GM12878 (cell line): ENCODE data around the gene NLE1. TPM values are rescaled to one million over a fixed set of nuclear protein-coding genes. Genes with fewer than 3 reads are reported as not detected.
A peak's percentile ranks its signal among the peaks of the same experiment; 100 is the strongest.

Experiments
- ATAC-seq: fragments of 200-7000 bp; cut with Tn5 transposase; 3 replicates; pipeline ENCODE4 v1.9.1; 2020; ENCODE audit warnings: mild to moderate bottlenecking, moderate library complexity
- BruUV-seq: library from RNA; stranded (reverse); fragments of 400-500 nt; replicated peaks from 2 replicates; lab custom pipeline; 2021; lab: Mats Ljungman, UMichigan
- CTCF ChIA-PET: fragments of 300-600 bp; sonication (Branson Sonifier 250); formaldehyde crosslinking; extraction: SDS; loops from one replicate; lab custom pipeline; 2021; ENCODE audit warnings: inconsistent platforms; lab: Yijun Ruan, JAX
- POLR2A ChIA-PET: fragments of 350-600 bp; formaldehyde crosslinking; extraction: SDS; loops from one replicate; lab custom pipeline; 2021; ENCODE audit warnings: inconsistent platforms; lab: Charles Lee
- RAD21 ChIA-PET: fragments of 300-600 bp; sonication (Branson Sonifier 250); formaldehyde crosslinking; loops from one replicate; lab custom pipeline; 2023; ENCODE audit warnings: antibody characterized with exemption; ENCODE audit not compliant: unreplicated experiment; lab: Charles Lee
- SMC1A ChIA-PET: fragments of 300-600 bp; sonication (Branson Sonifier 250); formaldehyde crosslinking; loops from one replicate; lab custom pipeline; 2023; ENCODE audit not compliant: unreplicated experiment, uncharacterized antibody; lab: Charles Lee
- DNase-seq: peaks from one replicate; pipeline ENCODE4 v3.0.0-alpha.2; 2011; ENCODE audit warnings: low read depth, low spot score
- FAIRE-seq: peaks from 3 replicates; lab custom pipeline; 2011; peaks lifted over from hg19 to GRCh38; lab: Jason Lieb, UNC
- H2AFZ ChIP-seq: 2 replicates; pipeline ENCODE4 v1.6.0; 2011; ENCODE audit warnings: low read depth, low read length, control low read depth; ENCODE audit not compliant: control insufficient read depth
- H3K27ac ChIP-seq: 2 replicates; pipeline ENCODE4 v1.5.1; 2011; ENCODE audit warnings: control low read depth; ENCODE audit not compliant: control insufficient read depth, insufficient read depth
- H3K27me3 ChIP-seq, 2 experiments: replicated peaks in 1 of 2; 2 replicates each; pipeline versions ENCODE4 v1.6.0 to v1.6.1; 2011; ENCODE audit warnings: low read length in 1 of 2; ENCODE audit not compliant: control insufficient read depth in 2 of 2, insufficient read depth in 2 of 2
- H3K36me3 ChIP-seq, 2 experiments: 2 replicates each; pipeline ENCODE4 v1.5.1; 2011; ENCODE audit warnings: low read length in 1 of 2; ENCODE audit not compliant: control insufficient read depth in 2 of 2, insufficient read depth in 2 of 2
- H3K4me1 ChIP-seq: 2 replicates; pipeline ENCODE4 v1.6.1; 2011; ENCODE audit warnings: mild to moderate bottlenecking, low read length, moderate library complexity, mixed read lengths; ENCODE audit not compliant: control insufficient read depth, insufficient read depth
- H3K4me2 ChIP-seq: 2 replicates; pipeline ENCODE4 v1.6.0; 2011; ENCODE audit warnings: control low read depth; ENCODE audit not compliant: control insufficient read depth, insufficient read depth
- H3K4me3 ChIP-seq: fragments of 200-600 bp; sonication (generic); 2 replicates; pipeline ENCODE4 v1.5.1; 2016
- H3K79me2 ChIP-seq: 2 replicates; pipeline ENCODE4 v1.6.0; 2011; ENCODE audit warnings: low read length; ENCODE audit not compliant: control insufficient read depth, insufficient read depth
- H3K9ac ChIP-seq: 2 replicates; pipeline ENCODE4 v1.8.0; 2011; ENCODE audit warnings: low read length, control low read depth, mixed read lengths; ENCODE audit not compliant: control insufficient read depth, insufficient read depth
- H3K9me3 ChIP-seq: replicated peaks from 3 replicates; pipeline ENCODE4 v1.5.1; 2011; ENCODE audit warnings: mild to moderate bottlenecking, low read length; ENCODE audit not compliant: control insufficient read depth, insufficient read depth
- H4K20me1 ChIP-seq: 2 replicates; pipeline ENCODE4 v1.6.0; 2011; ENCODE audit not compliant: control insufficient read depth, insufficient read depth
- ATF7 ChIP-seq: fragments of 450-650 bp; IDR thresholded peaks from 2 replicates; pipeline ENCODE4 v1.6.1; 2016; ENCODE audit warnings: low read depth, mild to moderate bottlenecking
- IKZF2 ChIP-seq, 2 experiments: fragments of 450-650 bp; IDR thresholded peaks; 2 replicates each; pipeline ENCODE4 v1.6.1; 2017; ENCODE audit warnings: mild to moderate bottlenecking in 2 of 2, moderate library complexity in 2 of 2
- JUNB ChIP-seq: IDR thresholded peaks from 2 replicates; pipeline ENCODE4 v1.6.1; 2016; ENCODE audit warnings: antibody characterized with exemption, mild to moderate bottlenecking
- MEF2B ChIP-seq: fragments of 450-650 bp; IDR thresholded peaks from 2 replicates; pipeline ENCODE4 v1.6.1; 2018; ENCODE audit warnings: mild to moderate bottlenecking, moderate library complexity; ENCODE audit not compliant: partially characterized antibody, poor library complexity, severe bottlenecking
- MTA2 ChIP-seq: fragments of 450-650 bp; IDR thresholded peaks from 2 replicates; pipeline ENCODE4 v1.6.1; 2016; ENCODE audit warnings: low read depth, mild to moderate bottlenecking, moderate library complexity
- NBN ChIP-seq: fragments of 450-650 bp; IDR thresholded peaks from 2 replicates; pipeline ENCODE4 v1.6.1; 2016
- NR2C2 ChIP-seq: IDR thresholded peaks from 2 replicates; pipeline ENCODE4 v1.6.1; 2011; ENCODE audit warnings: borderline replicate concordance, low read depth; ENCODE audit not compliant: control insufficient read depth, insufficient read length
- NR2F1 ChIP-seq: fragments of 450-650 bp; conservative IDR thresholded peaks from 2 replicates; pipeline ENCODE4 v1.6.1; 2017; ENCODE audit warnings: mild to moderate bottlenecking
- SP1 ChIP-seq: IDR thresholded peaks from one replicate; pipeline ENCODE4 v1.6.1; 2011; ENCODE audit warnings: low read depth, low read length
- SPI1 ChIP-seq: IDR thresholded peaks from 2 replicates; pipeline ENCODE4 v1.6.1; 2011; ENCODE audit warnings: low read depth, mild to moderate bottlenecking, low read length, moderate library complexity, borderline replicate concordance; ENCODE audit not compliant: insufficient read depth
- TARDBP ChIP-seq: IDR thresholded peaks from 2 replicates; pipeline ENCODE4 v1.6.1; 2016; ENCODE audit warnings: borderline replicate concordance
- TCF7 ChIP-seq: IDR thresholded peaks from 2 replicates; pipeline ENCODE4 v1.6.1; 2014; ENCODE audit warnings: antibody characterized with exemption, borderline replicate concordance
- WRNIP1 ChIP-seq: IDR thresholded peaks from 2 replicates; pipeline ENCODE4 v1.6.1; 2011; ENCODE audit warnings: low read depth, low read length, improper control_type of control experiment, borderline replicate concordance
- YBX1 ChIP-seq: fragments of 450-650 bp; IDR thresholded peaks from 2 replicates; pipeline ENCODE4 v1.6.1; 2016; ENCODE audit warnings: antibody characterized with exemption
- WGBS: methylation state at CpG from one replicate; pipeline ENCODE4 v1.1.6; 2016; ENCODE audit warnings: low lambda C conversion rate; ENCODE audit not compliant: insufficient replicate concordance, insufficient coverage; ENCODE audit errors: missing lambda C conversion rate; 5-methylcytosine and 5-hydroxymethylcytosine counted together
- in situ Hi-C: fragments of 300-500 bp; cut with MboI; formaldehyde crosslinking; loops from 9 replicates; pipeline ENCODE4 v1.14.3; 2018; ENCODE audit warnings: mixed read lengths
- intact Hi-C: fragments of 100-400 bp; cut with micrococcal nuclease; formaldehyde crosslinking; loops from one replicate; pipeline ENCODE4 v1.14.2; 2022; ENCODE audit not compliant: unreplicated experiment
- polyA plus RNA-seq, 11 experiments: library from polyadenylated mRNA; depleted of rRNA in 4 of 11; unstranded in 6 of 11; stranded (reverse) in 5 of 11; fragments of >200 nt; fragmentation: Nextera tagmentation in 4 of 11; fragmentation: Illumina TruSeq in 1 of 11; extraction: Ambion mirVana in 4 of 11; extraction: Trizol in 1 of 11; gene quantifications; 1 replicate in 1 of 11; 2 replicates in 10 of 11; pipeline versions ENCODE4 v1.2.1 to v1.2.3, GENCODE V29; 2011 to 2016; ENCODE audit warnings: inconsistent platforms in 2 of 11, missing spikeins in 2 of 11, low read depth in 1 of 11
- total RNA-seq, 4 experiments: library from RNA; depleted of rRNA in 3 of 4; stranded (reverse); fragments of >200 nt in 3 of 4; fragmentation: Illumina TruSeq in 1 of 4; extraction: Trizol in 1 of 4; gene quantifications; 2 replicates each; pipeline versions ENCODE4 v1.2.1 to v1.2.3, GENCODE V29; 2013 to 2021
- TF ChIP-seq, protein P1 (sequence below): fragments of 450-650 bp; IDR thresholded peaks from 2 replicates; pipeline ENCODE4 v1.6.1; 2016; ENCODE audit warnings: mild to moderate bottlenecking

The NLE1 gene
- total and polyA plus RNA-seq, 10 of the 15 experiments (the other 5 are each of a cell fraction or from before 2014, with no cell fraction given): 2.4 to 33.5 (median 17.6) TPM

DNA sequence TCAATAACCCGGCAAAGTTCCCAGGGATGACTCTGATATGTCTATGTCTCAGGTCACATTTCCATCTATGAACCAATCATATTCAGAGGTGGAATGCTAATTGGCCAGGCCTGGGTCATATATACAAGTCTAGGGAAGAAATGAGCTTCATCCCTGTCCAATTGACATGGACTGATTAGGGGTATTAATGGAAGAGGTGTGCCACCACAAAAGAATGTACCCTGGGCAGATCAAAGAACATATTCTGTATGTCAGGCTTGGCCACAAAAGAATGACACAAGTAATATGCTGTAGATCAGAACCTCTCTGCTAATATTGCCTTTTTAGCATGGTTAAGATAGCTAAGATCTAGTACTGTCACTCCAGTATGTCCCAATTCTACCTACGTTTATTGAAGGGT is 45.4 kb upstream of the NLE1 start (continued):
- TF ChIP-seq IKZF2 (IDR thresholded peaks at IDR 0.05) (no peak), WRNIP1 (no peak), TCF7 (no peak), SP1 (no peak)
- TF ChIP-seq, all 136 proteins: peak for 0

DNA sequence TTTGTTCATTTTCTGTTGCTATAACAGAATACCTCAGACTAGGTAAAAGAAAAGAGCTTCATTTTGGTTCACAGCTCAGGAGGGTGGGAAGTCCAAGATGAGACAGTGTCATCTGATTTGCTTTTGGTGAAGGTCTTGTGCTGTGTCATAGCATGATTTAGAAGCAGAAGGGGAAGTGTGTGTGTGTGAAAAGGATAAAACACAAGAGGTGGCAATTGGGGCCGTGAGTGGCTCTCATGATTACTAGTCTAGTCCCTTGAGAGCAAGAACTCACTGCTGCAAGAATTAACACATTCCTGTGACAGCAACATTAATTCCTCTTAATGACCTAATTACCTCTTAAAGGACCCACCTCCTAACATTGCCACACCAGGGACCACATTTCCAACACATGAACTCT is 43.7 kb upstream of the NLE1 start:
- Histone ChIP-seq H4K20me1 (no peaks in the 10 kb centered on the region), H2AFZ (no peak overlapping the region), H3K4me1 (no peaks in the 10 kb centered on the region), H3K27me3 (no peaks in the 10 kb centered on the region; a peak in 1 of 4 replicates), H3K27ac (no peak overlapping the region), H3K36me3 (no peaks in the 10 kb centered on the region), H3K4me3 (no peak overlapping the region), H3K79me2 (no peaks in the 10 kb centered on the region), H3K4me2 (no peak overlapping the region), H3K9me3 (no peaks in the 10 kb centered on the region), H3K9ac (no peak overlapping the region)
- no TSS peak for BruUV-seq
- ChIA-PET CTCF (interaction anchor here (1.4 kb wide), 1 partner anchor 44 kb away, joined by 3 read pairs; the partner anchor contains the start of gene NLE1), RAD21 (interaction anchor here (0.6 kb wide), 1 partner anchor 10 kb away, joined by 3 read pairs; no protein-coding TSS in a partner anchor), POLR2A (no interaction called here), SMC1A (no interaction called here)
- FAIRE-seq (no peak), DNase-seq (peak; percentile 25), ATAC-seq (peak; percentile 87)
- WGBS: 0% methylated on average over 1 of the region's 1 CpG
- TF ChIP-seq YBX1 (no peak), NR2C2 (no peak), MTA2 (peak; percentile 81), NBN (0 out of 2 replicates have a peak, but pooled peaks have one; percentile 65), NR2F1 (0 out of 2 replicates have a peak, but pooled peaks have one; percentile 12), MEF2B (peak; percentile 88), JUNB (0 out of 2 replicates have a peak, but pooled peaks have one; percentile 7), ATF7 (peak; percentile 65), SPI1 (peak; percentile 79), TARDBP (no peak)
- TF ChIP-seq, protein P1, sequence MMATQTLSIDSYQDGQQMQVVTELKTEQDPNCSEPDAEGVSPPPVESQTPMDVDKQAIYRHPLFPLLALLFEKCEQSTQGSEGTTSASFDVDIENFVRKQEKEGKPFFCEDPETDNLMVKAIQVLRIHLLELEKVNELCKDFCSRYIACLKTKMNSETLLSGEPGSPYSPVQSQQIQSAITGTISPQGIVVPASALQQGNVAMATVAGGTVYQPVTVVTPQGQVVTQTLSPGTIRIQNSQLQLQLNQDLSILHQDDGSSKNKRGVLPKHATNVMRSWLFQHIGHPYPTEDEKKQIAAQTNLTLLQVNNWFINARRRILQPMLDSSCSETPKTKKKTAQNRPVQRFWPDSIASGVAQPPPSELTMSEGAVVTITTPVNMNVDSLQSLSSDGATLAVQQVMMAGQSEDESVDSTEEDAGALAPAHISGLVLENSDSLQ: peak; percentile 46; the same call in 1 of the 2 replicates
- in situ Hi-C loops: no loop called here
- intact Hi-C loops: no loop called here
